SK-N-SH (cell line): ENCODE results near the gene UST. TPM values are rescaled to one million over a fixed set of nuclear protein-coding genes. Genes with fewer than 3 reads are reported as not detected.
A peak's percentile ranks its signal among the peaks of the same experiment; 100 is the strongest.

Experiments
- CTCF ChIA-PET: fragments of 300-600, 350-600 bp; formaldehyde crosslinking; extraction: SDS; loops from one replicate; lab custom pipeline; 2021; lab: Yijun Ruan, JAX
- POLR2A ChIA-PET: fragments of 350-600 bp; sonication (Branson Sonifier 250); formaldehyde crosslinking; extraction: SDS; loops from one replicate; lab custom pipeline; 2020; ENCODE audit warnings: antibody characterized with exemption, inconsistent platforms; lab: Yijun Ruan, JAX
- DNase-seq: peaks from one replicate; pipeline ENCODE4 v3.0.0; 2012
- H2AFZ ChIP-seq: fragments of 200-600 bp; sonication (generic); 2 replicates; pipeline ENCODE4 v1.8.1; 2016; ENCODE audit warnings: antibody characterized with exemption, mild to moderate bottlenecking, low read depth
- H3F3A ChIP-seq: fragments of 200-600 bp; sonication (generic); replicated peaks from 2 replicates; pipeline ENCODE3; 2016; ENCODE audit warnings: antibody characterized with exemption, mild to moderate bottlenecking; ENCODE audit not compliant: insufficient read depth
- H3K27ac ChIP-seq, 2 experiments: fragments of 200-500 bp in 1 of 2; fragments of 200-600 bp in 1 of 2; sonication (Bioruptor generic) in 1 of 2; sonication (generic), shearing (Covaris generic) in 1 of 2; 2 replicates each; pipeline versions ENCODE4 v1.5.1 to v1.6.1; 2014 to 2016; ENCODE audit warnings: low read depth in 2 of 2, inconsistent platforms in 1 of 2, low read length in 1 of 2, mild to moderate bottlenecking in 1 of 2, mixed read lengths in 1 of 2
- H3K27me3 ChIP-seq: fragments of 200-600 bp; sonication (generic), shearing (Covaris generic); 2 replicates; pipeline ENCODE4 v1.6.1; 2016; ENCODE audit warnings: mixed run types; ENCODE audit not compliant: insufficient read depth
- H3K36me3 ChIP-seq, 2 experiments: fragments of 200-500 bp in 1 of 2; fragments of 200-600 bp in 1 of 2; sonication (Bioruptor generic) in 1 of 2; sonication (generic) in 1 of 2; replicated peaks in 1 of 2; 2 replicates each; pipeline versions ENCODE3 to v1.5.1; 2014 to 2016; ENCODE audit warnings: low read length in 1 of 2, mild to moderate bottlenecking in 1 of 2; ENCODE audit not compliant: insufficient read depth in 2 of 2, control insufficient read depth in 1 of 2
- H3K4me1 ChIP-seq, 2 experiments: fragments of 200-500 bp in 1 of 2; fragments of 200-600 bp in 1 of 2; sonication (Bioruptor generic) in 1 of 2; sonication (generic), shearing (Covaris generic) in 1 of 2; 2 replicates each; pipeline versions ENCODE4 v1.5.1 to v1.6.1; 2014 to 2016; ENCODE audit warnings: low read depth in 1 of 2, low read length in 1 of 2, mixed run types in 1 of 2; ENCODE audit not compliant: insufficient read depth in 2 of 2, control insufficient read depth in 1 of 2
- H3K4me2 ChIP-seq: fragments of 200-600 bp; sonication (generic), shearing (Covaris generic); 2 replicates; pipeline ENCODE4 v1.6.1; 2017; ENCODE audit warnings: mixed run types
- H3K4me3 ChIP-seq, 2 experiments: fragments of 200-500 bp in 1 of 2; fragments of 200-600 bp in 1 of 2; sonication (Bioruptor generic) in 1 of 2; sonication (generic), shearing (Covaris generic) in 1 of 2; 2 replicates each; pipeline versions ENCODE4 v1.5.1 to v1.8.1; 2014 to 2016; ENCODE audit warnings: low read depth in 2 of 2, inconsistent platforms in 1 of 2, low read length in 1 of 2, mild to moderate bottlenecking in 1 of 2, mixed read lengths in 1 of 2, moderate library complexity in 1 of 2
- H3K79me2 ChIP-seq: fragments of 200-600 bp; sonication (generic); 2 replicates; pipeline ENCODE4 v1.8.1; 2017; ENCODE audit warnings: mild to moderate bottlenecking; ENCODE audit not compliant: insufficient read depth
- H3K9ac ChIP-seq: fragments of 200-600 bp; sonication (generic); 2 replicates; pipeline ENCODE4 v1.6.1; 2017; ENCODE audit warnings: mixed run types
- H3K9me2 ChIP-seq: fragments of 200-600 bp; sonication (generic); 2 replicates; pipeline ENCODE4 v1.6.1; 2017; ENCODE audit warnings: mixed run types
- H3K9me3 ChIP-seq: fragments of 200-600 bp; sonication (generic); 2 replicates; pipeline ENCODE4 v1.6.1; 2017; ENCODE audit warnings: mixed run types, mild to moderate bottlenecking, moderate library complexity
- H4K20me1 ChIP-seq: fragments of 200-600 bp; sonication (generic); 2 replicates; pipeline ENCODE4 v1.6.1; 2017; ENCODE audit warnings: mild to moderate bottlenecking, mixed run types; ENCODE audit not compliant: insufficient read depth
- ELF1 ChIP-seq: IDR thresholded peaks from 2 replicates; pipeline ENCODE4 v1.4.0; 2012
- EP300 ChIP-seq, 2 experiments: IDR thresholded peaks; 2 replicates each; pipeline versions ENCODE4 v1.4.0 to v1.6.1; 2012; ENCODE audit warnings: borderline replicate concordance in 1 of 2, low read depth in 1 of 2, low read length in 1 of 2
- FOXJ3 ChIP-seq: sonication (generic); formaldehyde crosslinking; IDR thresholded peaks from 2 replicates; pipeline ENCODE4 v1.5.1; 2020; ENCODE audit warnings: mild to moderate bottlenecking, missing genetic modification reagents
- GABPA ChIP-seq: IDR thresholded peaks from 2 replicates; pipeline ENCODE4 v1.4.0; 2012; ENCODE audit warnings: low read depth, mild to moderate bottlenecking
- RAD21 ChIP-seq: IDR thresholded peaks from 2 replicates; pipeline ENCODE4 v1.6.1; 2012; ENCODE audit warnings: mild to moderate bottlenecking, low read length
- TCF12 ChIP-seq: IDR thresholded peaks from 2 replicates; pipeline ENCODE4 v1.4.0; 2012
- WGBS: methylation state at CpG from one replicate; pipeline ENCODE4 v1.1.6; 2017; ENCODE audit warnings: low lambda C conversion rate; 5-methylcytosine and 5-hydroxymethylcytosine counted together
- polyA plus RNA-seq, 3 experiments: library from polyadenylated mRNA; depleted of rRNA; stranded (reverse); fragments of >200 nt; gene quantifications; 2 replicates each; pipeline ENCODE4 v1.2.3, GENCODE V29; 2012
- TF ChIP-seq, protein P1 (sequence below): fragments of 150-350 bp; IDR thresholded peaks from 2 replicates; pipeline ENCODE4 v1.6.1; 2016; ENCODE audit warnings: mild to moderate bottlenecking, low read depth, low read length
- TF ChIP-seq, protein P2 (sequence below): IDR thresholded peaks from 2 replicates; pipeline ENCODE4; 2012
- TF ChIP-seq, protein P3 (sequence below): IDR thresholded peaks from 2 replicates; pipeline ENCODE4 v1.4.0; 2012; ENCODE audit warnings: low read depth, borderline replicate concordance

Gene UST
- polyA plus RNA-seq, 1 of the 3 experiments (the other 2 are of a cell fraction), result 1.7 TPM

DNA sequence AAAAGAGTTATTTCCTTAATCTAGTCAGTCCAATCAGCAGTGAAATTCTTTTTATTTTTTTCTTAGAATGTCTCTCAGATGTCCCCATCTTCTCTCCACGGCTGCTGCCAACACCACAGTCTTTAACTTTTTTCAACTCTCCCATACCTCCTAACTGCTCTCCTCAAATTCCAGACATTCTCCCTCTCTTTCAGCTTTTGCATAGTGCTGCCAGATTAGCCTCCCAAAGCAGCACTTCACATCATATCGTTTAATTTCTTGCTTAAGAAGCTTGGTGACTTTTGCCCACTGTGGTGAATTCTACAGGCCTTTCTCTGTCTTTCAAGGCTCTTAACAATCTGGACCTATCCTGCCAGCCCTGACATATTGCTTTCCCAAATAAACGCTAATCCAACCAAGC is 233.4 kb downstream of the UST start:
- Histone ChIP-seq H4K20me1 (no peaks in the 10 kb centered on the region), H3K79me2 (no peaks in the 10 kb centered on the region), H3K9me3 (no peaks in the 10 kb centered on the region), H3K4me3 (no peak overlapping the region), H2AFZ (0 out of 2 replicates have a peak overlapping the region, but pooled peaks have one; percentile 24), H3K36me3 (no peaks in the 10 kb centered on the region), H3K9ac (no peak overlapping the region)
- CTCF ChIA-PET, result no interaction called here
- no peak for TF ChIP-seq GABPA
- TF ChIP-seq, all 33 proteins: peak for 0
- 42% methylated on average over 3 of the region's 3 CpGs for WGBS
- POLR2A ChIA-PET, result no interaction called here
- Histone ChIP-seq H3K27ac (no peak overlapping the region), H3K27me3 (no peaks in the 10 kb centered on the region), H3K4me1 (no peaks in the 10 kb centered on the region), H3K4me2 (no peak overlapping the region), H3K9me2 (no peaks in the 10 kb centered on the region), H3F3A (peaks cover 3% of the 10 kb centered on the region)
- no peak for DNase-seq

DNA sequence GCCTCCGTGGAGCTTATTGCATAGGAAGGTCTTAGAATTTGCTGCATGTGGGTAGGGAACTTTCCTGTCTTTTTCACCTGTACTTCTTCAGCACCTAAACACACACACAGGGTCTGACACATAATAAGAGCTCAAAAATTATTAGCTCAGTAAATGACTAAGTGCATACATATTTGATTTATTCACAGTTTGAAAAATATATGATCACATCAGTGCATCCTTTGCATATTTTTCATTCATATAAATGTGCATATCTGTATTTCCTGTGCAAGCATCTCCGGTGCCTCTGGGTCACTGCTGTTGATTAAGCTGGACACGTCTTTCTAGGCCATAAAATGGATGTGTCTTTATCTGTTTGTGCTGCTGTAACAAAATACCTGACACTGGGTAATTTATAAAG is 234.7 kb downstream of the UST start:
- H2AFZ ChIP-seq, result no peak overlapping the region
- H3K36me3 ChIP-seq, result no peaks in the 10 kb centered on the region
- ChIA-PET CTCF (no interaction called here), POLR2A (no interaction called here)
- peak overlapping the region in 1 of 2 experiments; percentile 42; a peak in 1 of 4 replicates for H3K27ac ChIP-seq
- no peaks in the 10 kb centered on the region for H3K79me2 ChIP-seq
- no peaks in the 10 kb centered on the region for H3K4me1 ChIP-seq
- no peak overlapping the region for H3K9ac ChIP-seq
- H3F3A ChIP-seq, result peaks cover 3% of the 10 kb centered on the region
- H4K20me1 ChIP-seq, result no peaks in the 10 kb centered on the region
- no peak overlapping the region for H3K4me2 ChIP-seq
- DNase-seq, result no peak
- no peak overlapping the region for H3K4me3 ChIP-seq
- H3K27me3 ChIP-seq, result no peaks in the 10 kb centered on the region
- TF ChIP-seq ELF1 (no peak), RAD21 (no peak), FOXJ3 (no peak), TCF12 (peak; percentile 40), EP300 (IDR thresholded peaks at IDR 0.05; ENCODE audit: borderline replicate concordance in 1 of 2, low read depth in 1 of 2, low read length in 1 of 2) (peak in 1 of 2 experiments; percentile 10; a peak in 1 of 4 replicates)
- TF ChIP-seq, protein P1, sequence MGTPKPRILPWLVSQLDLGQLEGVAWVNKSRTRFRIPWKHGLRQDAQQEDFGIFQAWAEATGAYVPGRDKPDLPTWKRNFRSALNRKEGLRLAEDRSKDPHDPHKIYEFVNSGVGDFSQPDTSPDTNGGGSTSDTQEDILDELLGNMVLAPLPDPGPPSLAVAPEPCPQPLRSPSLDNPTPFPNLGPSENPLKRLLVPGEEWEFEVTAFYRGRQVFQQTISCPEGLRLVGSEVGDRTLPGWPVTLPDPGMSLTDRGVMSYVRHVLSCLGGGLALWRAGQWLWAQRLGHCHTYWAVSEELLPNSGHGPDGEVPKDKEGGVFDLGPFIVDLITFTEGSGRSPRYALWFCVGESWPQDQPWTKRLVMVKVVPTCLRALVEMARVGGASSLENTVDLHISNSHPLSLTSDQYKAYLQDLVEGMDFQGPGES, result no peak
- TF ChIP-seq, protein P2, sequence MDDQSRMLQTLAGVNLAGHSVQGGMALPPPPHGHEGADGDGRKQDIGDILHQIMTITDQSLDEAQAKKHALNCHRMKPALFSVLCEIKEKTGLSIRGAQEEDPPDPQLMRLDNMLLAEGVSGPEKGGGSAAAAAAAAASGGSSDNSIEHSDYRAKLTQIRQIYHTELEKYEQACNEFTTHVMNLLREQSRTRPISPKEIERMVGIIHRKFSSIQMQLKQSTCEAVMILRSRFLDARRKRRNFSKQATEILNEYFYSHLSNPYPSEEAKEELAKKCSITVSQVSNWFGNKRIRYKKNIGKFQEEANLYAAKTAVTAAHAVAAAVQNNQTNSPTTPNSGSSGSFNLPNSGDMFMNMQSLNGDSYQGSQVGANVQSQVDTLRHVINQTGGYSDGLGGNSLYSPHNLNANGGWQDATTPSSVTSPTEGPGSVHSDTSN, result no peak
- TF ChIP-seq, protein P3, sequence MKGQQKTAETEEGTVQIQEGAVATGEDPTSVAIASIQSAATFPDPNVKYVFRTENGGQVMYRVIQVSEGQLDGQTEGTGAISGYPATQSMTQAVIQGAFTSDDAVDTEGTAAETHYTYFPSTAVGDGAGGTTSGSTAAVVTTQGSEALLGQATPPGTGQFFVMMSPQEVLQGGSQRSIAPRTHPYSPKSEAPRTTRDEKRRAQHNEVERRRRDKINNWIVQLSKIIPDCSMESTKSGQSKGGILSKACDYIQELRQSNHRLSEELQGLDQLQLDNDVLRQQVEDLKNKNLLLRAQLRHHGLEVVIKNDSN, result no peak
- WGBS, result 19% methylated on average over 3 of the region's 3 CpGs
- H3K9me3 ChIP-seq, result no peaks in the 10 kb centered on the region
- no peaks in the 10 kb centered on the region for H3K9me2 ChIP-seq
